GM18868 (cell line): ENCODE results near the gene C19orf38.

Source experiments
- ATAC-seq: cut with Tn5 transposase; IDR thresholded peaks from one replicate; pipeline ENCODE4 v1.9.1; 2021; ENCODE audit warnings: mild to moderate bottlenecking, moderate library complexity; ENCODE audit not compliant: unreplicated experiment

C19orf38 gene

DNA sequence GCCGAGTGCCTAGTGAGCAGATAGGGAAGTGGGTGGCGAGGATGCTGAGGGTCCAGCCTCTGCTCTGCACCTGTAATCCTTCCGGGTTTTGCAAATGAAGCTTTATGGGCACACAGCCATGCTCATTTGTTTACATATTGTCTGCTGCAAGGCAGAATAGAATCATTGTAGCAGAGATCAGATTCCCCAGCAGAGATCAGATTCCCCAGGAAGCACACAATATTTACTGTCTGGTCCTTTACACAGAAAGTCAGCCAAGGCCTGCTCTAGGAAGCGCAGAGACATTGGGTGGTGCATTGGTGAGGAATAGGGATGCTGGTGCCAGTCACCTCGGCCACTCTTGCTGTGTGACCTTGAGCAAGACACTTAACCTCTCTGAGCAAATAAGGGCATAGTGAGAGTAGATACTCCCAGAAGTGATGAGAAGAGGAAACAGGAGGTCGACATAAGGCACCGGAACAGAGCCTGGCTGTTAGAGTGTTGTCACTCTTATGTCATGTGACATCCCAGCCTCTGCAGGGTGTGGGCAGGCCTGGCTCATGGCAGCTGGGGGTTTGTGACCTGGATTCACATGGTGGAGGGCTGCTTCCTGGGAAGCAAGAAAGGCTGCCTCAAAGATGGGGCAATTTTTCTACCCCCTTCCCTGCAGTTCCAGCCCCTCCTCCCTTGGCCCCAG lies 48.8 kb downstream of the C19orf38 start:
- ATAC-seq, result no peak

DNA sequence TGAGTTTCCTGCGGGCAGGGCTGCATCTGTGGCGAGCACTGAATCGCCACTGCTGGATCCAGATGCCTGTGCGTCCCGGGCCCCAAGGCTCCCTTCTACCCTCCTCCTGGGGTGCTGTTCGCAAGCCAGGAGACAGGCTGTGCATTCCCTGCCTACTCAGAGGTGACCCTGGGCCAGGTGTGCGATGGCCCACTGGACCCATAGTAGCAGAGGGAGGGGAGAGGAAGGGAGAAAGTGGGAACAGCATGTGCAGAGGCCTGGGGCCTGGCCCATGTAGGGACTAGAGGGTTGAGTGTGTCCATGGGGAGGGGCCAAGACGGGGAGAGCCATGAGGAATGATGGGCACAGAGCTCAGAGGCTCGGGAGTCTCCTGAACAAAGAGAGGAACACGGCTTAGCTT lies 50.4 kb downstream of the C19orf38 start:
- ATAC-seq, result no peak

DNA sequence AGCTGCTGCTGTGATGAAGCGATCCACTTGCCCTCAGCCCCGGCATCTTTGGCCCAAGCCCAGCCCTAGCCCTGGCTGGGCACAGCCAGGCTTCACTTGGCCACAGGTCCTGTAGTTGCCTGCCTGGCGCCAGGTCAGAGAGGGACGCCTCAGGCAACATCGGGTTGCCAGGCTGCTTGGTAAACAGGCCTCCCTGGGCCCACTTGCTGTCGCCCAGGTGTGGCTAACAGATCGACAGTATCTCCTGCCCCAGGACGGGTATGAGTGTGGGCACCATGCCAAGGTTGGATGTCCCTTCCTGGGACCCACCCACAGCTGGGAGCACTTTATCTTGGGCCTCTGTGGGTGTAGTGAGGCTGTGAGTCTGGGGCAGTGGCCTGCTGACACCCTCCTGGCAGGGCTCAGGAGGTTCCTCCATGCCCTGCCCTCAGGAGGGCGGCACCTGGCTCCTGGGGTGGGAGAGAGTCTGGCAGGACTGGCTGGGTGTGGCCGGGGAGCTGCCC lies 51.0 kb downstream of the C19orf38 start:
- ATAC-seq, result no peak

DNA sequence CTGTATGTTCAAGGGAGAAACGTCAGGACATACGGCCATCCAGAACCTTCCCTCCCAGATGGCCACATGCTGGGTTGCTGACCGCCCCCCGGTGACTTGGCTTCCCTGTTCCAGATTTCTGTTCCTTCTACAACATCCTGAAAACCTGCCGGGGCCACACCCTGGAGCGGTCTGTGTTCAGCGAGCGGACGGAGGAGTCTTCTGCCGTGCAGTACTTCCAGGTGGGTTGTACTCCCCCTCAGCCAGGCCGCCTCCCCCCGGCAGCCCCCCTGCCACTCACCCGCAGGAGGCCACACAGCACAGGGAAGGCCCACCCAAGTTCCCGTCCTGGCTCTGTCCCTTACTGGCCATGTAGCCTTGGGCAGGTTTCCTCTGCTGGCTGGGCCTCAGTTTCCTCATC lies 59.7 kb downstream of the C19orf38 start:
- ATAC-seq, result no peak

DNA sequence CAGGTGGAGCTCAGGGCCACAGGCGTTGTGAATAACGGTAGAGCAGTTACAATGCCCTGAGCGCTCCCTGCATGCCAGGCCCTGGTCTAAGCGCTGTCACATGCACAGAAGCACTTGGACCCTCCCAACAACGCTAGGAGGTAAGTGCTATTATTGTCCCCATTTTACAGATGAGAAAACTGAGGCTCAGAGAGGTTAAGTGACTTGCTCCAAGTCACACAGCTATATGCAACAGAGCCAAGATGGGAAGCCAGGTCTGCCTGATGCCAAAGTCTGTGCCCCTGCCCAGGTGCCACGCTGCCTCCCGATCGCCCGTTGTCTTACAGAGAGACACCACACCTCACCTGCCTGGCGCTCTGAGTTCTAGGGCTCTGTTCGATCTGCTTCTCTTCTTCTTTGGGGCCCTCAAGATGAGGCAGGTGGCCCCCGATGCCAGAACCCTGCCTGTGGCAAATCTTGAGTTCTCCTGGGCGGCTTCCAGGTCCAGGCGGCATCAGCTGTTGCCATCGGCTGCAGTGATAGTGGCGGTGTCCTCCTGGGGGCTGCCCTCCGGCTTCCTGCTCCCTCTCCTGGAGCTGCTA lies 60.3 kb downstream of the C19orf38 start:
- no peak for ATAC-seq

DNA sequence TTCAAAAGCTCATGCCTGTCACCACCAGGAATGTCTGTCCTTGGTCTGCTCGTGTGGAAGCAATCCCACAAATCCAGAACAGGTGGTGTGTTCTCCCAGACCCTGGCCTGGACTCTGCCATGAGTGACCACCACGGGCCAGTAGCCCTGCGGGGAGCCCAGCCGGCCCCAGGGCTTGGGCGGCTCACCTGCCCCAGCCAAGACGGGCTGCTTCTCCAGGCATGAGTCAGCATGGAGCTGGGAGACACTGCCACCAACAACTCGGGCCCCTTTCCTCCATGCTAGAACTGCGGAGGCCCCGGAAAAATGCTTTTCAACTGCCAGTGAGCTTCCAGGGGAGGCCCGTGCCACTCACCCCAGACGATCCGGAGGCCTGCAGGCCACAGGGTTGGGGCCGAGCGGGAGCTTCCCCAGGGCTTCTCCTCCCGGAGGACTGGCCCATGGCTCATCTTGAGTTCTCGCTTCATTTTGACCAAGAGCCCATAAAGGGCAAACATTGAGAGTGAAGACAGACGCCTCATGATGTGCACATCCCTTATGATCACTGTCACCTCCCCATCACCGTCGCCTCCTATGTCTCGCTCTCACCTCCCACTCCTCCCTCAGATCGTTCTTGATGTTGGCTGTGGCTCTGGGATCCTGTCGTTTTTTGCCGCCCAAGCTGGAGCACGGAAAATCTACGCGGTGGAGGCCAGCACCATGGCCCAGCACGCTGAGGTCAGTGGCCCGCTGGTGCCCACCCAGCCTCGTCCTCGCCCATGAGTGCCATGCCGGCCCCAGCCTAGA lies 63.6 kb downstream of the C19orf38 start:
- no peak for ATAC-seq

DNA sequence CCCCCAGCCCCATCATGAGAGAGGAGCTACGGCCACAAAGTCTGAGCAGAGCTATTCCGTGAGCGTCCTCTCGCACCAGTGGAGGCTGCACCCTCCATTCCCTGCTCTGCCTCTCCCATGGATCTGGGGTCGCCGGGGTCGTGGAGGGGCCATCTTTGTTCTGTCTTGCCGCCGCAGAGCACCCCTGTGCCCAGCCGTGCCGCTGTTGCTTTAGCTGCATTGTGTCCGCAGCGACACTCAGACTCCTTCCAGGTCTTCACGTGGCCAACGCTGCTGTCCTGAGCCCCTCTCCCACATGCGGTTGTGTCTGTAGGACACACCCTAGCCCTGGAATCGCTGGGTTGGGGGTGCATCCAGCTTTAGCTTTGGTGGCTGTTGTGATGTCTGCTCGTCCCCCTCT lies 64.4 kb downstream of the C19orf38 start:
- no peak for ATAC-seq

DNA sequence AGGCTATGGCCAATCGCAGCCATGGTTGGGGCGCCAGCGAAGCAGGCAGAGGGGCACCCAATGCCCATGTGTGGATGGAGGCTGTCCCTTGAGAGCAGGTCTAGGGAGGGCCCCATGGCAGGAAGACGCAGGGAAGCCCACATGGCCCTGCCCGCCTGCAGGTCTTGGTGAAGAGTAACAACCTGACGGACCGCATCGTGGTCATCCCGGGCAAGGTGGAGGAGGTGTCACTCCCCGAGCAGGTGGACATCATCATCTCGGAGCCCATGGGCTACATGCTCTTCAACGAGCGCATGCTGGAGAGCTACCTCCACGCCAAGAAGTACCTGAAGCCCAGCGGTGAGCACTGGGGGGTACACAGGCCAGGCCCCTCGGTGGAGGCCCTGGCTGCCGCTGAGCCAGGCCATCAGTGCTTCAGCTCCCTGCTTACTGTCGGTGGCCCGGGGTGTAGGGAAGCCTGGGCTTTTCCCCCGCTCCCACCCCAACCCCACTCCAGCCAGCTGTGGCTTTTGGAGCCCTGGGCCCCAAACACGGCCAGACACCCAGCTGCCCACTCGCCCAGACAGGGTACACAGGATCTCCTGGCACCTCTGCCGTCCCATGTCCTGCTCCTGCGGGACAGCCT lies 65.6 kb downstream of the C19orf38 start:
- no peak for ATAC-seq

DNA sequence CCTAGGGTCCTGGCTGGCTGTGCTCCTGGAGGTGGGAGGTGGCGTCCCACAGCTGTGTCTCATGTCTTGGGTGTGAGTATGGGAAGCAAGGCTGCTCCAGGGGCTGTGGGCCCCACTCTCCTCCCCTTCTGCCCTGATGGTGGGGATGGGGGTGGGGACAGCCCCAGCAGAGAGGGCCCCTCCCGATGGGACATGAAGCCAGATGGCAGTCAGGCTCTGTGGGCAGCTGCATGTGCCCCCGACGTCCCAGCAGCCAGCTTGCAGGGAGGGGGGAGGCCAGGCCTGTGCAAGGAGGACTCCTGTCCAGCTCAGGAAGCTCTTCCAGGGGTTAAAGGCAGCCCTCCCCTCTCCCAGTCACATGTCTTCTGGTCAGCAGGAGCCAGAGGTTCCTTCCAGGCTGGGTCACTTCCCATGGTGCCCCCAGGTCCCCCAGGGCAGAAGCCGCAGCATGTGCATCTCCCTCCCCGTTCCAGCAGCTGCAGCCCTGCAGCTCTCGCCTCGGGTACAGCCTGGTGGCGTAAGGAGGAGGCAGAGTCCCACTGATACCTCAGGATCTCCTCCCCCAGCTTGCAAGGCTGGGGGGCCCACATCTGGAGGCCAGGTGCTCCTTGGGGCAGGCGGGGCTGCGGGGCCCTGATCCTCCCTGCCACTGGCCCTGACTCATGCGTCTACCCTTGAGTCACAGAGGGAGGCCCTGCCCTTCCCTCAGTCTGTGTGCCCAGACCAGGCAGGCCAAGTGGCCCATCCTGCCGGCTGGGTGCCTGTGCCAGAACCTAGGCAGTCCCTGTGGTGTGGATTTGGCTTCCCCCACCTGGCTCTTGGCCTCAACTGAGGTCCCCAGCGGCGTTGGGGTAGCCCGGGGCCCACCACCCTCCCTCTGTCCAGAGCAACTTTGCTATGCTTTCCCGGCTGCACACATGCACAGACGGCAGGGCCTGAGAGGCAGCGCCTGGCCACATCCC lies 67.2 kb downstream of the C19orf38 start:
- no peak for ATAC-seq

DNA sequence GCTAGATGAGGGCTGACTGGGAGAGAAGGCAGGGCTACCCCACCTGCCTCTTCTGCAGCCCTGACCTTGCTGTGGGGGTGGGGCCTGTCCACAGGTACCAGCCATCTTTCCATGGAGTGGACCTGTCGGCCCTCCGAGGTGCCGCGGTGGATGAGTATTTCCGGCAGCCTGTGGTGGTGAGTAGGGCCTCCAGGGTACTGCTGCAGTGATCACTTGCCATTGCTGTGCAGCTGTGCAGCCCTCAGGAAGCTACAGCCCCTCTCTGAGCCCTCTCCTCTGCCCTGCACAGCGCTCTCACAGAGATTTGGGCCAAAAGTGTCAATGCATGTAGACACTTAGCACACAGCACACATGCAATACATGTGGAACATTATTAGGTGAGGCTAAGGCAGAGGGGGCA lies 68.4 kb downstream of the C19orf38 start:
- no peak for ATAC-seq

DNA sequence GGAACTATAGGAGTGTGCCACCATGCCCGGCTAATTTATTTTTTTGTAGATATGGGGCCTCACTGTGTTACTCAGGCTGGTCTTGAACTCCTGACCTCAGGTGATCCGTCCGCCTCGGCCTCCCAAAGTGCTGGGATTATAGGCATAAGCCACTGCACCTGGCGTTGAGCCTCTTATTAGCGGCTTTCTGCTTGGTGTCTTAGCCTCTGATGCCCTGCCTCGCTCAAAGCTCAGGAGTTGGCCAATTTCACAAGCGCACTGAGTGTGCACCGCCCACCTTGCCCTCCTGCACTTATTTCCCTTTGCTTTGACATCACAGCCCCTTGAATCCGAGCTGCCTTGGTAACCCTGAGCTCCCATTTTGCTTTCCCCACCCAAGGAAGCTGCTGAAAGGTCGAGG lies 70.1 kb downstream of the C19orf38 start:
- ATAC-seq, result no peak
